HG03060 (cell line): ENCODE results near the gene EXD3.
"Not testable (repeated sequence)": the region's sequence is repeated elsewhere in the genome, so short reads cannot be mapped to it uniquely, and the experiment has no call there.

Source experiments
- ATAC-seq: cut with Tn5 transposase; IDR thresholded peaks from one replicate; pipeline ENCODE4 v1.9.1; 2021; ENCODE audit warnings: low read depth, moderate number of reproducible peaks; ENCODE audit not compliant: unreplicated experiment

EXD3 gene

DNA sequence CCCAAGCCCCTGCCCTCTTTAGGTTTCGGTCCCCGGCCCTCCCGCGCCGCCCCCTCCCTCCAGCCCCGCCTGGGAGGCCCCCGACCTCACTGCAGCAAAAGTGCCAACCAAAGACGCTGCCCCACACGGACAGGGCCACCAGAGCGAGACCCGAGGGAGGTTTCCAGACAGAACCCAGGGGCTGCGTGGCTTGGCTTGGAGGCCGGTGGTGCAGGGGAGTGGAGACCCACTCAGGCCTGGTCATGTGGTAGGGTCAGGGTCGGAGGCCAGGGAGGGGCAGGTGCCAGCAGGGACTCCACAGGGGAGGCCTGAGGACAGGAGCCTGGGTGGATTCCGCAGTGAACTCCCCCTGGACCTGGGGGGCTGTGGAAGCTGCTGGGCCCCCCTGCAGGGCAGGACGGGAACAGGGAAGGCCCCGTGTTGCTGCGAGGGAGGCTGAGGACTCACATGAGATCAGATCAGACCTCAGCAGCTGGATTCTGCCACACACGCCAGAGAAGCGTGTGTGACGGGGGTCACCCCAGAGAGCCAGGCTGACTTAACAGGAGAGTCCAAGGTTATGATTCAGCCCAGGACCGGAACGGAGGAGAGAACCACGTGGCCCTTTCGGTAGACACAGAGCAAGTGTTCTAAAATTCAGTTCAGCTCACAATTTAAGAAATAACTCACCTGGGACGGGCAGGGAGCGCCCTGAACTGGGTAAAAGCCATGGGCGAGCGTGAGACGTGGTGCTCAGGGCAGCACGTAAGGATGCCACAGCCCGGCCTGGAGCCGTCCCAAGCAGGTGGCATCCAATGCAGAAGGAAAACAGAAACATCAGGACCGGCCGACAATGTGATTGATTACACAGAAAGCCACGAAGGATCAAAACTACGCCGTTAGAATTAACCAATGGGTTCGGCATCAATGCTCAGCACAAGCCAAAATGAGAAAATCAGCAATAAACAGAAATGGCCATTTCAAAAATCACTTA is 38.9 kb downstream of the EXD3 start:
- ATAC-seq: no peak

DNA sequence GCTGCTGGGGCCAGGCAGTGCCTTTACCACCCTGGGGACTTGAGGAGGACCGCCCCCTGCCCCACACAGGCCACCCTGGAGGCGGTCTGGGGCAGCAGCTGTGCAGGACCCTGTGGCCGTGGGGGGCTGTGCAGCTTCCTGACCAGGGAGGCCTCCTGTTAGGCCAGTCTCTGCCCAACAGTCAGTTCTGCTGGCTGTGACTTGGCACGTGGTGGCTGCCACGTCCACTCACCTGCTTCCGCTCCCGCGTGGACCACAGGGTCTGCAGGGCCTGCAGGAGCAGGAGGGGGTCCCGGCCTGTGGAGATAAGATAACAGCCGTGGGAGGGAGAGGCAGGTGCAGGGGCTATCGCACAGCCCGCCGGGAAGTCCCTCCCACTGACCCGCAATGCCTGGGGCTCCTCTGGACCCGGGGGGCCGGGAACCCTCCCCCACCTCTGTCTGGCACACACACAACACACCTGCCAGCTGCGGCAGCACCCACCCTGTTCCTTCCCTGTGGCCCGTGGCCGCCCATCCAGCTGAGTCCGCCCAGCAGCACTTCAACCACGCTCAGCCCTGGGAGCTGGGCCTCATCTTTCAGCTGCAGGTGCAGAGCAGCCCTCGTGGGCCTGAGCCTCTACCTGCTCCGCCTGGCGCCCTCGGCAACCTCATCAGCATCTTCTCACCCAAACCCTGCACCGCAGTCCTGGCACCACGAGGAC is 39.7 kb downstream of the EXD3 start:
- ATAC-seq: no peak

DNA sequence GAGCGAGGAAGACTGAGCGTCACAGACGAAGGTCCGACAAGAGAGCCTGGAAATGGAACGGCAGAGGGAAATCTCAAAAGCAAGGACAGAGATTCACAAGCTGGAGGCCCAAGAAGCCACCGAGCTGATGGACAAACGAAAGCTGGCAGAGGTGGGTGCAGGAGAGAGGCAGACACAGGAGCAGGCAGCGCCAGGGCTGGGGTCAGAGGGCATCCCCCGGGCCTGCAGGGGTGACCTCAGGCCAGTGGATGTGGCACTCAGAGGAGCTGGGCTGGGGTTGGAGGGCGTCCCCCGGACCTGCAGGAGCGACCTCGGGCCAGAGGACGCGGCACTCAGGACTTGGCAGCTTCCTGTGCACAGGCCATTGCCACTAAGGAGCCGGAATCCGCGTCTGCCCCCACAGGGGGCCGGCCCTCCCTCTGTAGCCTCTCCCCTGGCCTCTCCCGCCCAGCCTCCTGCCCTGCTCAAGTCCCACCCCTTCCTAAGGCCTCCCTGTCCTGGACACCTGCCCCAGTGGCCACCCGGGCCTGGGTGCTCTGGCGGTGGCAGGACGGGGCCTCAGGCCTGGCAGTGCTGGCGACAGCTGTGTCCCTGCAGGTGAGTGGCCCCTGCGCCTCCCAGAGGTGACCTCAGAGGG is 40.4 kb downstream of the EXD3 start:
- ATAC-seq: no peak

GRCh38 chr9:137381501-137382443 is 41.2 kb downstream of the EXD3 start:
- no peak for ATAC-seq

GRCh38 chr9:137380606-137381005 is 42.4 kb downstream of the EXD3 start:
- ATAC-seq: no peak

DNA sequence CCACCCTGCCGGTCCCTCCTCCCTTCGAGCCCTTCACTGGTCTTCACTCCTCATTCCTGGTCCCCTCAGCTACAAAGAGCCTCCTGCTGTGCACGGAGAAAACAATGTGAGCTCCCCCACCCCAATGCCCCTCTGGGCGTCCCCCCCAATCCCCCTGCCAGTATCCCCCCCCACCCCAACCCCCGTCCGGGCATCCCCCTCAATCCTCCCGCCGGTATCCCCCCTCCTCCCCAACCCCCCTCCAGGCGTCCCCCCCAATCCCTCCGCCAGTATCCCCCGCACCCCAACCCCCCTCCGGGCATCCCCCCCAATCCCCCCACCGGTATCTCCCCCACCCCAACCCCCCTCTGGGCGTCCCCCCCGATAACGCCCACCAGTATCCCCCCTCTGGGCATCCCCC is 42.8 kb downstream of the EXD3 start:
- no peak for ATAC-seq

- no peak for ATAC-seq
These were observed 43.2 kb downstream of the EXD3 start for GRCh38 chr9:137379761-137380161.

GRCh38 chr9:137378688-137379410 is 44.1 kb downstream of the EXD3 start:
- ATAC-seq: not testable (repeated sequence)

DNA sequence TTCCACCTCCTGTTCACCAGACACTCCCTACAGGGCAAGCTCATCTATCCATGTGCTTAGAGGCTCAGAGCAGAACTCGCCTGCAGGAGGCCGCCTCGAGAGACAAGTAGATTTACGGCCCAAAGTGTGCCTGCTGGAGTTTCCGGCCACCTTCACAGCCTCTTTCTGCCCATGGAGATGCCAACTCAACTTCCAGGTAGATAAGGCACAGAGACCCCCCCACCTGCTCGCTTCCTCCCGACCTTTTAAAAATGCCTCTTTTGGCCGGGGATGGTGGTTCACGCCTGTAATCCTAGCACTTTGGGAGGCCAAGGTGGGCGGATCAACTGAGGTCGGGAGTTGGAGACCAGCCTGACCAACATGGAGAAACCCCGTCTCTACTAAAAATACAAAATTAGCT is 46.6 kb downstream of the EXD3 start:
- ATAC-seq: no peak

- no peak for ATAC-seq
These were observed 47.5 kb downstream of the EXD3 start for GRCh38 chr9:137375321-137376058.

DNA sequence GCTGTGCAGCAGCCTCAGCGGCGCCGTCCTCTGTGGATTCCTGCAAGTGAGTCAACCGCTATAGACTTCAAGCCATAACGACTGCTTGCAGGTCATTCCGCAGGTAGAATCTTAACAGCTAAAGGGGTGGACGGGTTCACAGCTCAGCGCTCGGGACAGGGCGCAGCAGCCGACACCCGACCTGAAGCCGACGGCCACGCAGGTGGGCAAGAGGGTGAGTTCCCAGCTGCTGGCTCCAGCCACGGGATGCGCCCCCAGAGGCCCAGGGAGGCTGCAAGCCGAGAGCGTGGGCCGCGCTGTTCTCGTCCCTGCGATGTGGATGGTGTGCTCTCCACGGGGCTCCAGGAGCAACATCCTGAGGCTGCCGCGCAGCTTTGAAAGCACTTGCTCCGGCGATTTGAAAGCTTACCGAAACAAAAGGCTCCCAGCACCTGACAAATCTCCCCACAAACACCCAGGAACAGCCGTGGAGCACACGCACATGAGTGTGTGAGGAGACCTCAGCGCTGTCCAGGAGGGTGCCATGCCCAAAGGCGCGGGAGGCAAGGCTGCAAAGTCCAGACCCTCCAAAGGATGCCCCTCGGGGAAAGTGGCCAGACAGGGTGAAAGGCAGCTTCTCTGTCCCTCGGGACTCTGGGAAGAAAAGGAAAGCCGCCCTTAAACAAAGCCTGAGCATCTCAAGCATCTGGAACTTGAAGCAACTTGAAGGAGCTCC is 48.7 kb downstream of the EXD3 start:
- no peak for ATAC-seq

DNA sequence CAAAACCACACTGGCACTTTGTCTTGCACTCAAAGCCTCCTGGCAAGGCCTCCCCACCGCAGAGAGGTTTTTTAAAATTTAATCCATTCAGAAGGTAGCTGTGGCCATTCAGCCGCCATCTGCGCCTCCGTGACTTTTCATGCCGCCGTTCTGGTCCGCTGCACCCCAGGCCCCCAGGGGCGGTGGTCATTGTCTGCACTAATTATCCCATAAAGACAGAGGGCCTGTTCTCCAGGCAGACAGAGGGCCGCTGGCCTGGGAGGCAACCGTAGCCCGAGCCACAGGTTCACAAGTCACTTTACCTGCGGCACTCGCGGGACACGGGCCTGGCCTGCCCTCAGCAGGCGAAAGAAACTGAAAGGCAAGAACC is 49.4 kb downstream of the EXD3 start:
- no peak for ATAC-seq

- no peak for ATAC-seq
These were observed 50.0 kb downstream of the EXD3 start for GRCh38 chr9:137372693-137373610.

DNA sequence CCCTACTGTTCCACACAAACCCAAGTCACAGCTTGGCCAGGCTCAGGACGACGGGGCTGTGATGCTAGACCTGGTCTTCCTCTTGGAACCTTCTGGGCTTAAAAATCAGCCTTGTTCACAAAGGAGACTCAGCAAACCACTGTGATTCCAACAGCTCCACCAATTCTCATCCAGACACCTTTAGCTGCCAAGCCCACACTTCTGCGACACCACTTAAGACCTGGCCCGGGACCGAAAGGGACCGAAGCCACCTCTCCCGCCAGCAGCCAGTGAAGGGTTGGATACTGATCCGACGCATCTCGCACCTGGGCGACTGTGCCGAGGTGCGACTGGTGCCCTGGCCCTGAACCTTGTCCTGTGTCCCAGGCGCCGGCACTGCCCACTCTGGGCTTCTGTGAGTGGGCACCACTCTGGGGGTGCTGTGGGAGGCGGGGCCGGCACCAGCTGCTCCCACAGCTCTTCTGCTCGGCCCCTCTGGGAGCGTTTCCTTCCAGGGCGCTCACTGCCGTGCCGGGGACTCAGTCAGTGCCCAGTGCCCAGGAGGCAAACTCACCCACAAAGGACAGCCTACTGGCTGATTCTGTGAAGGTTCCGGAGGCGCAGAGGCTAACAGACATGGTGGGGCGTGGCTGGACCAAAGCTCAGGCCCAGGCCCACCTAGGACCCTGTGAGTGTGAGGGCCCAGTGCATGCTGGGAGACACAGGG is 50.9 kb downstream of the EXD3 start:
- no peak for ATAC-seq

DNA sequence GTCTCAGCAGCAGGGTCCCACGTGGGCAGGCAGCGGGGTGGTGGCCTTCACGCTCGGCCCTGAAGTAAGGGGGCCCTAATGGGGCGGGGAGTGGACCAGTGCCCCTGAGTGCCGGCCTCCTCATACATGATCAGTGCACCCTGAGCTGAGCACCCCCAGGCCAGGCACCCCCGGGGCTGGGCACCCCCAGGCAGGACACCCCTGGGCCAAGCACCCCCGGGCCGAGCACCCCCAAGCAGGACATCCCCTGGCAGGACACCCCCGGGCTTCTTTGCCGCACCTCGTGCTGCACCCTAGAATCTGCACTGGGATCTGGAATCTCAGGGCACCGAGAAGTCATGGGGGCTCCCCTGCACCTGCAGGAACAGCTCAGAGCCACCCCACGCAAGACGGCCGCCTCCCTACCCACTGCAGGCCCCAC is 51.4 kb downstream of the EXD3 start:
- ATAC-seq: no peak

GRCh38 chr9:137370865-137371520 is 52.0 kb downstream of the EXD3 start:
- ATAC-seq: no peak
